ENCODE data around the gene HECW1.

Gene HECW1

GRCh38 chr7:43535031-43535451 is 422.6 kb downstream of the HECW1 start:
- Histone ChIP-seq H3K36me3 (ENCODE audit: insufficient read depth, low read length) (no peaks in the 10 kb centered on the region), H3K9me3 (ENCODE audit: insufficient read depth, low read depth, low read length) (no peaks in the 10 kb centered on the region), H3F3A (ENCODE audit: low read depth) (no peaks in the 10 kb centered on the region), H3K9ac (ENCODE audit: low read depth, low read length, poor library complexity, severe bottlenecking) (no peak overlapping the region), H3K27me3 (ENCODE audit: insufficient read depth, low read length, poor library complexity, severe bottlenecking) (no peaks in the 10 kb centered on the region), H3K4me3 (ENCODE audit: low read length, poor library complexity, severe bottlenecking) (no peak overlapping the region), H3K9me2 (replicated peaks; ENCODE audit: low read depth, low read length) (no peaks in the 10 kb centered on the region), H3K79me2 (ENCODE audit: insufficient read depth, low read length) (no peaks in the 10 kb centered on the region), H2AFZ (ENCODE audit: low read length) (no peak overlapping the region), H3K4me2 (ENCODE audit: low read depth, low read length, poor library complexity, severe bottlenecking) (no peak overlapping the region), H3K4me1 (ENCODE audit: insufficient read depth, low read length, poor library complexity, severe bottlenecking) (no peaks in the 10 kb centered on the region), H4K20me1 (ENCODE audit: insufficient read depth, low read length, poor library complexity, severe bottlenecking) (no peaks in the 10 kb centered on the region)
- no peak for TF ChIP-seq CTCF (conservative IDR thresholded peaks at IDR 0.05; ENCODE audit: low read length)
- TF ChIP-seq EZH2phosphoT487 (IDR thresholded peaks at IDR 0.05; ENCODE audit: borderline replicate concordance): no peak

GRCh38 chr7:43535810-43536585 is 423.6 kb downstream of the HECW1 start:
- Histone ChIP-seq H4K20me1 (ENCODE audit: insufficient read depth, low read length, poor library complexity, severe bottlenecking) (no peaks in the 10 kb centered on the region), H3F3A (ENCODE audit: low read depth) (no peaks in the 10 kb centered on the region), H3K4me1 (ENCODE audit: insufficient read depth, low read length, poor library complexity, severe bottlenecking) (no peaks in the 10 kb centered on the region), H3K9ac (ENCODE audit: low read depth, low read length, poor library complexity, severe bottlenecking) (no peak overlapping the region), H3K9me2 (replicated peaks; ENCODE audit: low read depth, low read length) (no peaks in the 10 kb centered on the region), H3K9me3 (ENCODE audit: insufficient read depth, low read depth, low read length) (no peaks in the 10 kb centered on the region), H3K36me3 (ENCODE audit: insufficient read depth, low read length) (no peaks in the 10 kb centered on the region), H2AFZ (ENCODE audit: low read length) (no peak overlapping the region), H3K4me2 (ENCODE audit: low read depth, low read length, poor library complexity, severe bottlenecking) (no peak overlapping the region), H3K27me3 (ENCODE audit: insufficient read depth, low read length, poor library complexity, severe bottlenecking) (no peaks in the 10 kb centered on the region), H3K4me3 (ENCODE audit: low read length, poor library complexity, severe bottlenecking) (no peak overlapping the region), H3K79me2 (ENCODE audit: insufficient read depth, low read length) (no peaks in the 10 kb centered on the region)
- TF ChIP-seq EZH2phosphoT487 (IDR thresholded peaks at IDR 0.05; ENCODE audit: borderline replicate concordance): no peak
- TF ChIP-seq CTCF (conservative IDR thresholded peaks at IDR 0.05; ENCODE audit: low read length): no peak

- H4K20me1 ChIP-seq (ENCODE audit: insufficient read depth, low read length, poor library complexity, severe bottlenecking): no peaks in the 10 kb centered on the region
- no peak overlapping the region for H3K4me2 ChIP-seq (ENCODE audit: low read depth, low read length, poor library complexity, severe bottlenecking)
- no peak overlapping the region for H3K4me3 ChIP-seq (ENCODE audit: low read length, poor library complexity, severe bottlenecking)
- H3K9me2 ChIP-seq (replicated peaks; ENCODE audit: low read depth, low read length): no peaks in the 10 kb centered on the region
- no peaks in the 10 kb centered on the region for H3K36me3 ChIP-seq (ENCODE audit: insufficient read depth, low read length)
- no peaks in the 10 kb centered on the region for H3K27me3 ChIP-seq (ENCODE audit: insufficient read depth, low read length, poor library complexity, severe bottlenecking)
- H3F3A ChIP-seq (ENCODE audit: low read depth): no peaks in the 10 kb centered on the region
- H2AFZ ChIP-seq (ENCODE audit: low read length): no peak overlapping the region
- H3K9ac ChIP-seq (ENCODE audit: low read depth, low read length, poor library complexity, severe bottlenecking): no peak overlapping the region
- no peaks in the 10 kb centered on the region for H3K4me1 ChIP-seq (ENCODE audit: insufficient read depth, low read length, poor library complexity, severe bottlenecking)
- no peaks in the 10 kb centered on the region for H3K79me2 ChIP-seq (ENCODE audit: insufficient read depth, low read length)
- no peaks in the 10 kb centered on the region for H3K9me3 ChIP-seq (ENCODE audit: insufficient read depth, low read depth, low read length)
- TF ChIP-seq CTCF (conservative IDR thresholded peaks at IDR 0.05; ENCODE audit: low read length) (no peak), EZH2phosphoT487 (IDR thresholded peaks at IDR 0.05; ENCODE audit: borderline replicate concordance) (no peak)
Observed at GRCh38 chr7:43536773-43537172, 424.3 kb downstream of the HECW1 start.
